HG03060 (cell line): ENCODE results near the gene MMRN2.
"Not testable (repeated sequence)": the region's sequence is repeated elsewhere in the genome, so short reads cannot be mapped to it uniquely, and the experiment has no call there.

Source experiments
- ATAC-seq: cut with Tn5 transposase; IDR thresholded peaks from one replicate; pipeline ENCODE4 v1.9.1; 2021; ENCODE audit warnings: low read depth, moderate number of reproducible peaks; ENCODE audit not compliant: unreplicated experiment

MMRN2 gene

GRCh38 chr10:86957471-86958115 lies at the start of gene MMRN2:
Gene MMRN2, minus strand, starts transcription at chr10:86957615. Its CDS starts 74 bp downstream, at chr10:86957541.
- no peak for ATAC-seq

GRCh38 chr10:87007124-87007523 lies 49.7 kb upstream of the MMRN2 start:
- ATAC-seq = not testable (repeated sequence)

DNA sequence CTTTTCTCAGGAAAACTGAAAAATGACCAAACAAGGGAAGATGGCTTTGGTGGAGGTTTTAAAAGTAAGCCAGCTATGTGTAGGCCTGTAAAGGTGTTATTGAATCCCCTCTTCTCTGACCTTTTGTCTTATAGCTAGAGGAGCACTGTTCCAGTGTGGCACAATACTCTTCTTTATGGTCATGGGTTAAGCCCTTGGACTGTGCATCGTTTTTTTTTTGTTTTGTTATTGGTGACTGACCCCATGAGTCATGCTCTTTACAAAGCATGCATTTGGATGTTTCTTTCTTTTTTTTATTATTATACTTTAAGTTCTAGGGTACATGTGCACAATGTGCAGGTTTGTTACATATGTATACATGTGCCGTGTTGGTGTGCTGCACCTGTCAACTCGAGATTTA lies 43.1 kb upstream of the MMRN2 start:
- no peak for ATAC-seq

- not testable (repeated sequence) for ATAC-seq
These were observed 42.5 kb upstream of the MMRN2 start for GRCh38 chr10:86999802-87000403.

DNA sequence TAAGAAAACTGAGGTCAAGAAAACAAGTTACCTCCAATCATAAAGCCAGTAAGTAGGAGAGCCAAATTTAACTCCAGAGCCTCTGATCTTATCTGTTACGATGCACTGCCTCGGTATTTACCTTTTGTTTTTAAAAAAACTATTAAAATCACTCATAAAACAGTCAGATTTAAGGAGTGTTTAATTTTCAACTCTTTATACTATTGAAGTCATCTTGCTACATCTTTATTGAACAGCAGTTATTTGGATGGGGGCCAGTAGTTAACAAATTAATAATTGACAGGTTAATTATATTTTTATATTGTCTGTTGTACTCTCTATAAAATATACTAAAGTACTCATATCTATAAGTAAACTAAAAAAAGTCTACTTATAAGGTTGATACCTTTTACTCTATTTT lies 35.5 kb upstream of the MMRN2 start:
- ATAC-seq = no peak

DNA sequence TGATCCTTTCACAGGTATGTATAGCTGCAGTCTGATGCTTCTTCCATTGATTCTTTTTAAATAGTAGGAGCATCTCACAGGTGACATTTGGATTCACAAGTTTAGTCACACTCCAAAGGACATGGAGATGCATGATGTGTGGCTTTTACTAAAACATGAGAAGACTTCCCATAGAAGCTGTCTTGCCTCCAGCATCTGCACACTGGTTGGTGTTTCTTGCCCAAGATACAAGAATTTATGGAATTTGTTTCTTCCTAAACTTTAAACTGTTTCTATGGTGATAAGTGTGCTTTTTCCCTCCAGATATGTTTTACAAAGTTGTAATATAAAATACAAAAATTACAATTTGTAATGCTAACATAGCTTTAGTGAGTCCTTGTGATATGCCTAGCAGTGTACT lies 35.0 kb upstream of the MMRN2 start:
- no peak for ATAC-seq

DNA sequence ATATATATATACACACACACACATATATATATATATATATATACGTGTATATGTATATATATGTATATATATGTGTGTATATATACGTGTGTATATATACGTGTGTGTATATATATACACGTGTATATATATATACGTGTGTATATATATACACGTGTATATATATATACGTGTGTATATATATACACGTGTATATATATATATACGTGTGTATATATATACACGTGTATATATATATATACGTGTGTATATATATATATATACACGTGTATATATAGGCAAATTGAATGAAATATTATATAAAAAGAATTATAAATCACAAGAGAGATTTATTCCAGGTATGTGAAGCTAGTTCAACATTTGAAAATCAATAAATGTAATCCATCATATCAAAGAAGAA lies 33.9 kb upstream of the MMRN2 start:
- ATAC-seq = not testable (repeated sequence)

DNA sequence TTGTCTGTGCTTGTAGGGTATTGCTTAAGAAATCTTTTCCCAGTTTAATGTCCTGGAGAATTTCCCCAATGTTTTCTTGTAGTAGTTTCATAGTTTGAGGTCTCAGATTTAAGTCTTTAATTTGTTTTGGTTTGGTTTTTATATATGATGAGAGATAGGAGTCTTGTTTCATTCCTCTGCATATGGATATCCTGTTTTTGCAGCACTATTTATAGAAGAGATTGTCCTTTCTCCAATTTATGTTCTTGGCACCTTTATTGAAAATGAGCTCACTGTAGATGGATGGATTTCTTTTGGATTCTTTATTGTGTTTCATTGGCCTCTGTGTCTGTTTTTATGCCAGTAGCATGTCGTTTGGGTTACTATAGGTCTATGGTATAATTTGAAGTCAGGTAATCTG lies 31.1 kb upstream of the MMRN2 start:
- ATAC-seq = no peak

DNA sequence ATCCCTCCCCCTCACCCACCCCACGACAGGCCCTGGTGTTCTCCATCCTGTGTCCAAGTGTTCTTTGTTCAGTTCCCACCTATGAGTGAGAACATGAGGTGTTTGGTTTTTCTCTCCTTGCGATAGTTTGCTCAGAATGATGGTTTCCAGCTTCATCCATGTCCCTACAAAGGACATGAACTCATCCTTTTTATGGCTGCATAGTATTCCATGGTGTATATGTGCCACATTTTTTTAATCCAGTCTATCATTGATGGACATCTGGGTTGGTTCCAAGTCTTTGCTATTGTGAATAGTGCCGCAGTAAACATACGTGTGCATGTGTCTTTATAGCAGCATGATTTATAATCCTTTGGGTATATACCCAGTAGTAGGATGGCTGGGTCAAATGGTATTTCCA lies 27.1 kb upstream of the MMRN2 start:
- not testable (repeated sequence) for ATAC-seq

GRCh38 chr10:86981716-86982115 lies 24.3 kb upstream of the MMRN2 start:
- no peak for ATAC-seq

GRCh38 chr10:86981020-86981419 lies 23.6 kb upstream of the MMRN2 start:
- ATAC-seq = not testable (repeated sequence)

DNA sequence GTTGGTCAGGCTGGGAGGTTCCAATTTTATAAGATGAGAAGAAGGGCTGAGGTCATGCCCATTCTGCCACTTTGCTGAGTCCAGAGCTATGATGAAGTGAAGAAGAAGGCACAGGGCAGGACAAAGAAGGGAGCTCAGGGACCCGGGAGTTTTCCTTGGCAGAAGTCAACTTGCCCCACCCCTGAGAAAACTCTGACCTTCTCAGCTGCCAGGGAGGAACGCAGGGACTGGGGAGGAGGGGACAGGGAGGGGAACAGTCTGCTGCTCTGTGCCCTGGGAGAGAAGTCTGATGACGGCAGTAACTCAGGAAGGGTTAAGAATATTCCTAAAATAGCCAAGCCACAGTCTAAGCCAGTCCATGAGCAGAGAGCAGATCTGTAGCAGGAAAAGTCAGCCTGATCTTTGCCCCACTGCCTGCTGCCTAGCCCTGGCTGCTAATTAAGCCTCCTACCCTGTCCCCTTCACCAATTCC lies 22.6 kb upstream of the MMRN2 start:
- no peak for ATAC-seq

GRCh38 chr10:86979296-86979818 lies 21.9 kb upstream of the MMRN2 start:
- ATAC-seq = no peak

DNA sequence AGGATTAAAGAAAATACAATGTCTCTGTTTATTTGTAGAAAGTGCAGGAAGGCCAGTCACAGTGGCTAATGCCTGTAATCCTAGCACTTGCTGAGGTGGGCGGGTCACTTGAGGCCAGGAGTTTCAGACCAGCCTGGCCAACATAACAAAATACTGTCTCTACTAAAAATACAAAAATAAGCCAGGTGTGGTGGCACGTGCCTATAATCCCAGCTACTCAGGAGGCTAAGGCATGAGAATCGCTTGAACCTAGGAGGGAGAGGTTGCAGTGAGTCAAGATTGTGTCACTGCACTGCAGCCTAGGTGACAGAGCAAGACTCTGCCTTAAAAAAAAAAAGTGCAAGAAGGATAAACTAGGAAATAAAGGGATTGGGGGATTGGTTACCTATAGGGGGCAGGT lies 21.0 kb upstream of the MMRN2 start:
- not testable (repeated sequence) for ATAC-seq

GRCh38 chr10:86976362-86977056 lies 19.1 kb upstream of the MMRN2 start:
- no peak for ATAC-seq

DNA sequence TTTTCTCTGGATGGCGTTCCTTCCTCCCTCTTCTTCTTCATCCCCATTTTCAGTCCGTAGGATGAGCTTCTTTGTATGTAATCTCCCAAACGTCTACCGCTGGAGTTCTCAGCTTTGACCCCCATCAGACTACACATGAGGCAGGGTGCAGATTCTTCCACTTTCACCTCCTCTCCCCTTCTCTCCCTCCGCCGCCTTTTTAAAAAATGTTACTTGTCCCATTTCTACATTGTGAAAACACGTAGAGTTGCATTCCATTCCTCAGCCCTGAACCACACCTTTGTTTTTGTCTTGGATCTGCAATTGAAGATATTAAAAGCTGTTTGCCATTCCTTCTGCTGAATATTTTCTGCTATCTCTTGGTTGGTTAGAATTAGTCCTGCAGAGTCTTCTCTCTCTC lies 17.1 kb upstream of the MMRN2 start:
- ATAC-seq = no peak

- ATAC-seq = no peak
These were observed 15.4 kb upstream of the MMRN2 start for GRCh38 chr10:86972613-86973380.

DNA sequence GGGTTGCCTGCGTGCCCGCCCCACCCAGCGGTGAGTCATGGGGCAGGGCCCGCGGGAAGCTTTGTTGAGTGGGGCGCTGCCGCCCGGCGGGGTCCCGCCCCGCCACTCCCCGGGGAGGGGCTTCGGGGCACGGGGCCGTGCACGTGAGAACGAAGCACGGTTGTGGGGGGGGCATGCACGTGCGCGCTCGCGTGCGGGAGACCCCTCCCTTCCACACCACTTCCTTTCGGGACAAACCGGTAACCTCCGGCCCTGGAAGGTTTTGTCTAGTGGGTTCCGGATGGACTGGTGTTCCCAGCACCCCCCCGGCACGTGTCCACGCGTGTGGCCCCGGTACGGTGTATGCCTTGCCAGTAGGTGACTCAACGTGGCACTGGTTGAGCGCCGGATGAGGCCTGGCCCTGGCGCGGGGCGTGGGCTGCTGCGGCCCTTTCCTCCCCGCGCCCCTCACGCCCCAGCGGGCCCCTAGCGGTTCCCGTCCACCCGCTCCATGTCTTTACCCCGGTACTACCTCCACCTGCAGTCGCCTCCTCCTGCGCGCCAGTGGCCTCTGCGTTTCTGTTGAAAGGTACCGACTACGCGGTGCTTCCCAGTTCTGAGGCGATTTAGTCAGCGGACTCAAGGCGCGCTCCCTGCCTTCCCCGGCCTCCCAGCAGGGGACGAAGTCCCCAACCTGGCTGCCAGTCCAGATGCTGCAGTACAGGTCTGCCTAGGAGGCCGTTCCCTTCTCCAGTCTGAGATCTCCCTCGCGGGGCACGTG lies 14.0 kb upstream of the MMRN2 start:
- peak; percentile 47 for ATAC-seq

- no peak for ATAC-seq
These were observed 13.5 kb upstream of the MMRN2 start for GRCh38 chr10:86970982-86971231.
